Islet of Langerhans (tissue), 1 donor: Measurements from ENCODE around the gene FGF3.

ENCODE experiments used
- FAIRE-seq: peaks from one replicate; lab custom pipeline; 2011; peaks lifted over from hg19 to GRCh38; lab: Jason Lieb, UNC

The FGF3 gene

DNA sequence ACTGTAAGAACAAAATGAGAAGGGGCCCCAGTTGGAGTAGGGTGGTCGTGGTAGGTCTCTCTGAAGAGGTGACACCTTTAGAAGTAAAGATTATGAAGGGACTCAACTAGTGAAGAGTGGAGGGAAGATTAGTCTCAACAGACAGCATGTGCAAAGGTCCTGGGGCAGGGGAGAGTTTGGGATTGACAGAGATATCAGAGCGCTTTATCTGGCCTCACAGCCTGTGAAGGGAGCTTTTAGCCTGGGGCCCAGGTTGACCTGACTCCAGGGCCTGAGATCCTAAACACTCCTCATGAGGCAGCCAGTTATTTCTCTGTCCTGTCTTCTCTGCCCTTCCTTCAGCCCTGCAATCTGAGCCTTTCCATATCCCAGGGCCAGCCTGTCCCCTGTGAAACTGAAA lies 16.2 kb downstream of the FGF3 start:
- FAIRE-seq = no peak

DNA sequence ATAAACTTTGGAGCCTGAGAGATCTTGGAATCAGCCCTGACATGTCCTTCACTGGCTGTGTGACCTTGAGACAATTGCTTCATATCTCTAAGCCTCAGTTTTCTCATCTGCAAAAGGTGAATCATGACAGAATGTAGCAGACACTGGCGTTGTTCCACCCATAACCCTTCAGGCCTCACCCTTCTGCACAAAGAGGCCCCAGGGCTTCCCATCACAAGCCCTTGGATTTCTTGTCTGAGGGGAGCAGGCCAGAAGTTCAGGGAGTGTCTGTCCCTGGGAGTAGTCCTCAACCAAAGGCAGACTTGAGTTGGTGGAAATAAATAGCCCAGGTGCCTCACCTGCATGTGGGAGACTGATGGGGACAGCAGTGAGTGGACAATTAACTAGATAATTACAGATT lies 16.6 kb downstream of the FGF3 start:
- no peak for FAIRE-seq

DNA sequence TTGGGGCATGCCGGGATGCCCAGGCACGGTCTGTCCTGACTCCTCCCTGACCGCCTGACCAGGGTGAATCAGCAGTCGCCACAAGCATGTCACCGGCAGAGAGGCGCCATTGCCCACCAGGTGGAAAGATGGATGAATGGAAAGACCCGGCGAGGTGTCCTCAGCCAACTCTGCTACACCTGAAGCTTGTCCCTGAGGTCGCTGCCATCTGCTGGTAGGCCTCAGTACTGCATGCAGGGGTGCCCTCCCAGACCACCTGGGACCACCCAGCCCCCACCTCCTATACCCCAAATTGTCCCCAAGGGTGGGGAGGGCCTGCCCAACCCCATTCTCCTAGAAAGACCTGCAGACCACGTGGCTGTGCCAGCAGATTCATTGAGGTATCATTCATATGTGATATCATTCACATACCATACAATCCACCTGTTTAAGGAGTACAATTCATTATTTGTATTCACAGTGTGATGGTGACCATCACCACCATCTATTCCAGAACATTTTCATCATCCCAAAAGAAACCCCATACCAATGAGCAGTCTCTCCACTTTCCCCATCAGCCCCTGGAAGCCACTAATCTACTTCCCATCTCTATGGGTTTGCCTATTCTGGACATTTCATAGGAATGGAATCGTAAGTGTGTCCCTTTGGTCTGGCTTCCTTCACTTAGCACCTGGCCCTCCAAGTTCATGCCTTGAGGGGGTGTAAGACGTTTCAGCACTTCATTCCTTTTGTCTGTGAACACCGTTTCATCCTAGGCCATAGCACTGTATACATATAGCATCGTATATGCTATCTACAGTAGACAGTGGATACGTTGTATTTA lies 17.5 kb downstream of the FGF3 start:
- FAIRE-seq = no peak

DNA sequence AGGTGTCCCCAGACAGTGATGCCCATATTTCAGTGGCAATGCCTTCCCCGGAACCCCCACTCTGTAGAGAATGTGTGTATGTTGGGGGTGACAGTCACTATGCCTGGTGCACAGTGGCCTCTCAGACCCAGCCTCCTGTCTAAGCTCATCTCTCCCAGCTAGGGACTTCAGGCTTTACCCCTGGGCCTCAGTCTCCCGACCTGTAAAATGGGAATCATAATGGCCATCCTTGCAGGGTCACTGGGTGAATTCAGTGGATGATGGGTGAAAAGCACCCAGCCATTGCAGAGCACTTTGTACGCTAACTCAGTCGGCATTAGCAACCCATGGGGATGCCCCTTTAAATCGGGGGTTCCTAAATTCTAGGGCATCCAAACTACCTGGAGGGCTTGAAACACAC lies 18.9 kb downstream of the FGF3 start:
- no peak for FAIRE-seq

DNA sequence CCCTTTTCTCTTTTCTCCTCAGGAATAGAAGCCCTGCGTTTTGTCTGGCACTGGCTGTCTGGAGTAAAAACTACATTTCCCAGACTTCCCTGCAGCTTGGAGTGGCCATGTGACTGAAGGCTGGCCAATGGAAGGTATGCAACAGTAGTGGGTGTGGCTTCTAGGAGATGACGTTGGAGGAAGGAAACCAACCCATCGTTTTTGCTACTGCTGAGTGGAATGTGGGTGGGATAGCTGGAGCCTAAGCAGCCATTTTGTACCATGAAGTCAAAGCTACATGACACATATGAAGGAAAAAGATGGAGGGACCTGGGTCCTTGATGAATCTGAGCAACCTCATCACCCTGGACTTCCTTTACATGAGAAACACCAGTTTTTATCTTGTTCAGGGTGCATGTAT lies 19.6 kb downstream of the FGF3 start:
- no peak for FAIRE-seq

DNA sequence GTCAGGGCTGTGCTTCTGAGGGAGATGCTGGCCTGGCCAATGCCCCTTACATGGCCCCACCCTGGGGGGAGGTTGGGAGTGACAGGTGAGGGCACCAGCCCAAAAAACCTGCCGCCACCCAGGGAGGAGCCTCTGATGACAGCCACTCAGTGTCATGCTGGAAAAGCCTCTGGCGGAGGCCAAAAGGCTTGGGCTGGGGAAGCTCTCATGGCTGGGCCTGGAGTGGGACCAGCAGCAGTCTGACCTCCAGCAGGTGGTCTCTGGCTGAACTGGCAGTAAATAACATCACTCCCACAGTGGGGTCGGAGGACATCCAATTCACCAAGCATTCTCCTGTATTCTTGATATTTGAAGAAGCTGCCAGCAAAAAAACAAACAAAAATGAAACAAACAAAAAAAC lies 20.1 kb downstream of the FGF3 start:
- no peak for FAIRE-seq

DNA sequence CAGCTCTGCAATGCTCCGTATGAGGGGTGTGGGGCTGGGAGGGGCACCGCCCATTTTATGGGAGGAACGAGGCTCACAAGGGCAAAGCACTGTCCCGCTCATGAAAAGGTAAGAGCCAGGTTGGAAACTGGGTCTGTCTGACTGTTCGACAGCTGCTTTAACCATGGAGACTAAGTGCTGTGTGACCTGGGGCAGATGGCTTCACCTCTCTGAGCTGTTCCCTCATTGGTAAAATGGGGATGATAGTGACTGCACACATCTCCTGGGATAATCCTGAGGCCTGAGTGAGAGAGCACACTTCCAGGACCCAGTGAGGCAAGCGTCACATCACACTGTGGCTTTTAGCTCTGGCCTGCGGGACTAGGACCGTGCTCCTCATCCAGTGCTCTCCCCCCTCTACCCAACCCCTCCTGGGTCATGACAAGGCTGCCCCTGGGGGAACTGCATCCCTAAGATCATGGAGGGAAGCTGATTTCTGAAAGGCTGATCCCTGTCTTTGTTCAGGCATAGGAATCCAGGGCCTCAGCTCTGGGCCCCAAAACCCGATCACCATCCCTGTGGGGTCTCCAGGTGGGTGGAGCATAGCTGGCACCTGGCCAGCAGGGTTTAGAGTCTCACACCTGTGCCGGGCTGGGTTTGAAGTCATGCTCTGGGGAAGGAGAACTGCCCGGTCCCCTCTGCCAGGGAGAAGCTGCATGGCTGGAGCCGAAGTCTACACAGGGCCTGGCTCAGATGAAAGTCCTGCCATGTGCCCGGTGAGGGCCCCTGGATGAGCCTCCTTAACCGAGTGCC lies 21.3 kb downstream of the FGF3 start:
- FAIRE-seq = no peak

DNA sequence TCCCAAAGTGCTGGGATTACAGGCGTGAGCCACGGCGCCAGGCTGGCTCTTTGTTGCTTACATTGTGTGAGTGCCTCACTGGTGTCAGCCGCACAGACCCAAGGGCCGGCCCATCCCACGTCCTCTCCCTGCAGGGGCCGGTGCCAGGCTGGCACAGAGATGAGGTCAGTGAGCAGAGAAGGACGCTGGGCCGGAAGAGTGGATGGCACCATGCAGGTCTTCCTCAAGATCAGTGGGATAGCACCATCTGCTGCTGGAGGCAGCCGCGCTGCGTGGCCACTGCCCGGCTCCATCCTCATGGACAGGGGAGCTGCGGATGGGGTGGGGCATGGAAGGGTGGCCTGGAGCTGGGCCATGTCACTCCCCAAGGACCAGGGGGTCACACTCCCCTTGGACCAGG lies 22.1 kb downstream of the FGF3 start:
- FAIRE-seq = no peak

DNA sequence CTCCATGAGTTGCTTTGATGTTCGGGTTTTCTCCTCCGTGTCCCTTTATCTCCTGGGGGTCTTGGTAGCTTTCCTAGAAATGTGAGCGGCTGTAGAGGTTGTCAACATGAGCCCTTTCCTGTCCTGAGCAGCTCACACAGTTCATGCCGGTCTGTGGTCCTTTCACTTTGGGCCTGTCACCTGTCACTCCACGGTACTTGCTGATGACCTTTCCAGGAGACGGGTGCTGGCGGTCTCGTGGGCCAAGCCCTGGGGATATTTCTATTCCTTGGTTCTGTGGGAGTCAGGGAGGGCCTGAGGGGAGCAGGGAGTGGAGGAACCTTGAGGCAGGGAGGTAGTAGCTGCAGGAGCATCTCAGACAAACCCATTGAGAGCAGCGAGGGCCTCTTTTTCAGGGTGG lies 23.2 kb downstream of the FGF3 start:
- FAIRE-seq = no peak

DNA sequence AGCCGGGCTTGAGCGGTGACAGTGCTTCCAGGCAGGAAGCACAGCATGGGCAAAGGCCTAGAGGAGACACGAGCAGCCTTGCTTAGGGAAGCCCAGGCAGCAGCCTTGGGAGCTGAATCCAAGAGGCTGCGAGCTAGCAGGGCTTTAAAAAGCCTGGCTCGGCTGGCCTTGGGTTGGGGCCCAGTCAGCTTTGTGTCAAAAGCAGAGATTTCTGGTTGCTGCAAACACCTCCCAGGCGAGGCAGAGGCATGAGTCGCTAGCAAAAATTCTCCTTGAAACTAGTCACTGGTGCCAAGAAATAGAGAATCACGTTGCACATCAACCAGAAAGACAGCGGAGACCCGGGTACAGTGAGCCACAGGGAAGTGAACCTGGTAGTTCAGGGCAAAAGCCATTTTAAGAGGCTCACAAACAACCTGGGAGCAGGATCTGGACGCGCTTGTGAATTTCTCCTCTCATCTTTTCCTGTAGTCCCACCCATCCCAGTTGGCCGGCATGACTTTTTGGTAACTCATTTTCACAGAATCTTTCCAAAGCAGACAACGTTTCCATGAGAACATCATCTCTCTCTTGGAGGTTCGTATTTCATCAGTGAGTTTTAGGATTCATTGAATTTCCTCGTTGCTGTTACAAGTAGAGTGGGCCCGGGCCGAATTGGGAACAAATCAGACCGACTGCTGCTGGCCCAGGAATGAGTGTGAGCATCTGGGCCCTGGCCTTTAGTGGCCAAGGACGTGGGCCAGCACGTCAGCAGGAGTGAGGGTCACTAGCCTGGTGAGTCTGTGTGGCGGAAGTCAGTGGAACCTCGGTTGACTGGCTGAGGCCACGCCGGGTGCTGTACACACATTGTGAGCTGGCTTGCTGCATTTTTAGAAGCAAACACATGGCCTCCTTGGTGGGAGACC lies 27.7 kb downstream of the FGF3 start:
- FAIRE-seq = no peak

DNA sequence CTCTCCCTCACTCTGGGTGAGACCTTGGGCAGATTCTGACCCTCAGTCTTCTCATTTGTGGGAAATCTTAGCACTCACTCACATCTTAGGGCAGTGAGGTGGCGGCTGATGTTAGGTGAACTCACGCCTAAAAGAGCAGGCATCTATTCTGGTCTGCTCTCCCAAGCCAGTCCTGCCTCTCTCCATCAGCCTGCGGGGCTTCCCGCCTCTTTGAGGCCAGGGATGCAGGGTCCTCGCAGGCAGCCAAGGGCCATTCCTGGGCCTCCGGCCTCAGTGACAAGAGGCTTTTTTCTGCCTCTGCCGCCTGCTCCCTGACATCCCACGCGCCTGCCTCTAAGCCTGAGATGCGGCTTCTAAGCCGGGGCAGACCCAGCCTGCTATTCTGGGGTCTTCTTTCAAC lies 30.3 kb downstream of the FGF3 start:
- FAIRE-seq = no peak

DNA sequence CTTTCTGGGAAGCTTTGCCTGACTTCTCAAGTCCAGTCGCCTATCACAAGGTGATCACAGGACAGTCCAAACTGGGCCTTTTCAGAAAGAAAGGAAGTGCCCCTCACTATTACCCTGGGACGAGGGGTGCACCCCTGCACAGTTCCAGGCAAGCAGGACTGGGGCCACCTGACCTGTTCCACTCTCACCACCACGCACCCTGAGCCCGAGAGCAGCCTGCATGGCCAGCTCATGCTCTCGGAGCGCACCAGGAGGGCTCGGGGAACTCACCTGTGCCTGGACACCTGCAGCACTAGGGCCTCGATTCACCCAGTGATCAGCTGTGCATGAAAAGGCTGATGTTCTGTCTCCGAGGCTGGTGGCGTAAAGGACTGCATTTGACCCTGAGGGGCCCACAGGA lies 31.3 kb downstream of the FGF3 start:
- FAIRE-seq = no peak

DNA sequence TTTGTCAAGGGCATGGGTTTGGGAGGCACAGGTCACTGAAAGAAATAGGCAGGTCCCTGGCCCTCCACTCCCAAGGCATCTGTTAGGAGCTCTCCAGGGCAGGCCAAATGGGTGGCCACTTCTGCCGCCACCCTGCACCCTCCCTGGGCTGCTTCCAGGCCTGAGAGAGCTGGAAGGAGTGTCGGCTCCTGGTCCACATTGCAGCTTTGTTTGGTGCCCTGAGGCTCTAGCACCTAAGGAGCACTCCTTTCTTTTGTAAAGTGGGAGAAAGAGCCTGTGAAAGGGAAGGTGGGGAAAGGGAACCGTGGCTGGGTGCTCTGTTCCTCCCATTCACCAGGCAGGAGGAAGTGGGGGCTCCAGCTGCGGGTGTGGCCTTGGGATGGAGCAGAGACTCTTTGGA lies 31.8 kb downstream of the FGF3 start:
- FAIRE-seq = no peak

DNA sequence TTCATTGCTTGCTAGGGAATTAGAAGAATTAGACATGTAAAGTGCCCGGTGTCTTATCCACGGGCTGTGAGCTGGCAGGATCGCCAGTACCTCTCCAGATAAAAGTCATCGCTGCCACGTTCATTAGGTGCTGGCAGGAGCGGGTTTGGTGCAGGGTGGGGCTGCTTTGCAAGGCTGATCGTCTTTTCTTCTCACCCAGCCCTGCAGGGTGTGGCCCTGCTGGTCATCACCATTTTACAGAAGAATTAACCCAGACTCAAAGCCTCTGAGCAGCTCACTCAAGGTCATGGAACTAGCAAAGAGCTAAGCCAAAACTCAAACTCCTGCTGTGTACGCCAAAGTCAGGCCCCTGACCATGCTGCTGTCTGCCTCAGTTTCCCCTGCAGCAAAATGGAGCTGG lies 38.0 kb downstream of the FGF3 start:
- FAIRE-seq = no peak

DNA sequence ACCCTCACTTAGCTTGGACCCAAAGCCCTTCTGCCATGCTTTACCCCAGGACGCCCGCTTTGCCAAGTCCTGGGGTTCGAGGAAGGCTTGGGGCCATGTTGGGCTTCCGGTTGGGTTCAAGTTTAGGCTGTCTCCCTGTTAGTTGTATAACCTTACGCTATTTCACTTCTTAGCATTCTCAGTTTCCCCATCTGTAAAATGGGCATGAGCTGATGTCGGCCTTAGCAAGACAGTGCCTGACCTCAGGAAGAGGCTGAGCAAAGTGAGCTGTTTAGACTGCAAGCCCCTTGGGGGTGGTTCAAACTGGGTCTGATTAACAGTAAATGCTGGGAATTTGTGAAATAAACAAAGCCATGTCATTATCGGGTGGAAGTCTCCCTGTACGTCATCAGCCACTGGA lies 40.8 kb downstream of the FGF3 start:
- no peak for FAIRE-seq

DNA sequence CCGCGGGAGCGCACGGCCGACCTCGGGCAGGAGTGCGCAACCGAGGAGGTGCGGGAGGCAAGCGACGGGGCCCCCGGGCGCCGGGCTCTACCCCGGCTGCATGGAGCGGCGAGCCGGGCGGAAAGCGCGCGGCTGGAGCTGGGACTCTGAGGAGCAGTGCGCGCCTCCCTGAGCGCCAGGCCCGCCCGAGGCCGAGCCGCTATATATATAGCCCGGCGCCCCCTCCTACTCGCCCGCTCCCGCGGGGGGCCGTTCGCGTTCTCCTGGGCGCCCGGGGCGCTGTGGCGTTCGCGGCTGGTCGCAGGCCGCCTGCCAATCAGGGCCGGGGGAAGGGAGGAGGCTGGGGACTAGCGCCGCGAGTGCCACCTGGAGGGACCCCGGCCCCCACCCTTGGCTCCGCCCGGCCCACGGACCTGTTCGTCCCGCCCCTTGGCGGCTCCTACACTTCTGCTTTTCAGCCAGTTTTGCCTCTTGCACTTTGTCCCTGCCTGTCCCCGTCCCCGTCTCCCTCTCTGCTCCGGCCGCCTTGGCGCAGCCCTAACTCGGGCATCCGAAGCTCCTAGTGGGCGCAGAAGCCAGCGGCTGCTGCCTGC lies 44.0 kb downstream of the FGF3 start, which contains the start of gene FGF4:
Gene FGF4, minus strand, starts transcription at position 179 of the 593 bp plus-strand sequence. CDS start 257 bp downstream, outside the sequence.
- FAIRE-seq = no peak

DNA sequence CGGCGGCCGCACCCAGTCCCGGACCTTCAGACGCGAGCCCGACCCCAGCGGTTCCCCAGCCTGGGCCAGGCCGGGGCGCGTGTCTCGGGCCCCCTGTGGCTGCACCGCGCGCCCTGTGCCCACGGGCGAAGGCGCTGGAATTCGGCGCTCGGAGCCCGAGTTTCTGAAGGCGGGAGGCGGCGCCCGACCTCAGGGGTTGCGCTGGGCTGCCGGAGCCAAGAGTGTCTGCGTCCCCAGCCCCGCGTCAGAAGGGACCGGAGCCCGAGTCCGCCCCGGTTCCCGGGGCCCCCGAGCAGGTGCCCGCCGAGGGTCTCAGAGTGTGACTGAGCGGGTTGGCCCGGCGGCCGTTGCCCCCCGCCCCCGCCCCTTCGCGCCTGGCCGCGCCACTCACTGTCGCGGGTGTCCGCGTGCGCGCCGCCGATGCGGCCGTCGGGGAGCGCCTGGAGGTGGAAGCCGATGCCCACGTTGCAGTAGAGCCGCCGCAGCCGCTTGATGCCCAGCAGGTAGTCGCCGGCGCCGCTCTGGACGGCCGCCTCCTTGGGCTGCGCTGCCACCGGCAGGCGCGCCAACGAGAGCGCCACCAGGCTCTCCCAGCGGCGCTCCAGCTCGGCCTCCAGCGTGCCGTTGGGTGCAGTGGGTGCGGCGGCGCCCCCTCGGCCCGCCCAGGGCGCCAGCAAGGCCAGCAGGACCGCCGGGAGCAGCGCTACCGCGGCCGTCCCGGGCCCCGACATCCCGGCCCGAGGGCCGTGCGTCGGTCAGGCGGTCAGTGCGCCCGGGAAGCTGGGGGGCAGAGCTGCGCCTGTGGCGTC lies 44.7 kb downstream of the FGF3 start:
- FAIRE-seq = no peak

DNA sequence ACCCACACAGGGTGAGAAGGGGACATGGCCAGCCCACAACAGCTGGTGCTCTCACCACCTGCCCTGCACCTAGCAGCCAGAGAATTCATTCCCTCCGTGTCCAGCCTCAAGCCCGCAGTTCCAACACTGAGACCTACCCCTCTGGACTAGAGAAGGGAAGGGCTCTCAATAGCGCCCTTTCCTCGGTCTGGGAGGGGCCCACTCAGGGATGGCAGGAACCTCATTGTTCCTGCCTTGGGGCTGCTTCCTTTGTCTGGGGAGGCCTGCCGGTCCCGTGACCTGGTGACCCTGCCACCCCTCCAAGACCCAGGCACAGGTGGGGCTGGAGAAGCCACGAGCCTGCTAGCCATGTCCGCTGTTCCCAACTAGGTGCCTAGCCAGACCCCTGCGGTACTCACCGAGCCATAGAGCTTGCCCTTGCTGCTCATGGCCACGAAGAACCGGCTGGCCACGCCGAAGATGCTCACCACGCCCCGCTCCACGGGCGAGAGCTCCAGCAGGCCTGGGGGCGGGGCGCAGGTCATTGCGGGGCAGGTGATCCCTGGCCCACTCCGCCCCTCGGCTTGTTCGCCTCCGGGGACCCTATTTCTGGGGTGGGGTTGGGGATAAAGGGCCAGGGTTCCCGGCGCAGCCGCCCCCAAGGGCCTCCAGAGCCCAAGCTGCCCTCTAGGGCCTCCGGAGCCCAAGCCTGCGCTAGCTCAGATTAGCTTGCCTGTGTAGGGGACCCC lies 45.4 kb downstream of the FGF3 start:
- FAIRE-seq = no peak

DNA sequence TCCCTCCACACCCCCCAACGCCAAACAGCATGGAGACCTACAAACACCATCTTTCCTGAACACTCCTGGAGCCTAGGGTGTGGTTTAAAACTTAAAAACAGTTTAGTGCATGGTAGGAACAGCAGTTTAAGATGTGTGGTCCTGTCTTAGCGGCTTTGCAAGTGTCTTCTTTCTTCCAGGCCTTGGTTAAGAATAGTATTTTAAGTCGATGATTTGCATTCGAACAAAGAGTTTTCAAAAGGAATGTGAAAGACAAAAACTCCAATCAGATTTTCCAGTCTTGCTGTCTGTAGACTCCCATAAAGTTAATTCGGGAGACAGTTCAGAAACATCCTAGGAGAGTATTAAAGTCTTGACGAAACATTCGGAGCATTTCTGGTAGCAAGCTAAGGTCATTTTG lies 47.8 kb downstream of the FGF3 start:
- FAIRE-seq = no peak

DNA sequence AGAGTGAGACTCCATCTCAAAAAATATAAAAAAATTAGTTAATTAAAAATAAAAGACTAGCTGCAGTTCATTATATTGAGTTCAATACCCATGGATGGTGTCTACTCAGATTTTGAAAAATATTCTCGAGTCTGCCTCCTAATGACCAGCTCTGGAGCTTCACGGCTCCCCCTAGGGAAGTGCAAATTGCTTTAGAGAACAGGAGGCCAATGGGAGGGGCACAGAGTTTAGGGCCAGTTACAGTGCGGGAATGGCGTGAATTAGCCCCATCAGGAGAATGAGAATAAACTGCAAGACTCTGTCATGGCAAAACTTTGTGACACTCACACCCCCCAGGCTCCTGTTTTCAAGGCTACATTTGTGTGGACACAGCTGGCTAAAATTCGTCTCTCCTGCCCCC lies 48.7 kb downstream of the FGF3 start:
- FAIRE-seq = no peak
